Measurements from ENCODE around the gene ZNF215.

DNA sequence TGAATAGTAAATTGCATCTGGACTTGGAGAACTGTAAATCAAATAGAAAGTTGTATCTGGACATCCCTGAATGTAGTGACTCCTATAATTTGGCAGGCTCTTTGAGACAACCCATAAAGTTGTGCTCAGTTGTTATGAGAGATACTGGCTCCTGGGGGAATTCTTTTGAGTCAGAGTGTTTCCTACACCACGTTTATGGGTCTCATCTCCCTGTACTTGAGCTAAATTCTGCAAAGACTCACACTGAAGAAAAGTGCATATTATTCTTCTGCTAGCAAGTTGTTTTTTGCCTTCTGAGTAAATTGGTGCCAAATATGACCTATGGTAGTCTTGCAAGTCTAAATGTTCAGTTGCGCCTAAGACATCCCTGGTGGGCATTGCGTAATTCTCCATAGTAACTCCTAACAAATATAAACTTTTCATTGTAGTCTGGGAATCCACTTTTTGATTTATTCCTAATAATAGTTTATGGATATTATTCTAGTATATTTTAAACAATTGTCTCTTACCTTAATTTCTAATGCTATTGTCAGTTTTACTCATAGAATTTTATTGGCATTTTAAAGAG is 5.0 kb downstream of the ZNF215 start:
- TF ChIP-seq, protein P1, sequence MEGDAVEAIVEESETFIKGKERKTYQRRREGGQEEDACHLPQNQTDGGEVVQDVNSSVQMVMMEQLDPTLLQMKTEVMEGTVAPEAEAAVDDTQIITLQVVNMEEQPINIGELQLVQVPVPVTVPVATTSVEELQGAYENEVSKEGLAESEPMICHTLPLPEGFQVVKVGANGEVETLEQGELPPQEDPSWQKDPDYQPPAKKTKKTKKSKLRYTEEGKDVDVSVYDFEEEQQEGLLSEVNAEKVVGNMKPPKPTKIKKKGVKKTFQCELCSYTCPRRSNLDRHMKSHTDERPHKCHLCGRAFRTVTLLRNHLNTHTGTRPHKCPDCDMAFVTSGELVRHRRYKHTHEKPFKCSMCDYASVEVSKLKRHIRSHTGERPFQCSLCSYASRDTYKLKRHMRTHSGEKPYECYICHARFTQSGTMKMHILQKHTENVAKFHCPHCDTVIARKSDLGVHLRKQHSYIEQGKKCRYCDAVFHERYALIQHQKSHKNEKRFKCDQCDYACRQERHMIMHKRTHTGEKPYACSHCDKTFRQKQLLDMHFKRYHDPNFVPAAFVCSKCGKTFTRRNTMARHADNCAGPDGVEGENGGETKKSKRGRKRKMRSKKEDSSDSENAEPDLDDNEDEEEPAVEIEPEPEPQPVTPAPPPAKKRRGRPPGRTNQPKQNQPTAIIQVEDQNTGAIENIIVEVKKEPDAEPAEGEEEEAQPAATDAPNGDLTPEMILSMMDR (conservative IDR thresholded peaks at IDR 0.05; ENCODE audit: low read depth, low read length), result no peak
- no peak for TF ChIP-seq EZH2 (IDR thresholded peaks at IDR 0.05; ENCODE audit: borderline replicate concordance, low read depth, low read length, poor library complexity, severe bottlenecking)
